HepG2 (cell line): Measurements from ENCODE around the gene ART4. TPM values are rescaled to one million over a fixed set of nuclear protein-coding genes. Genes with fewer than 3 reads are reported as not detected.

Experiments used
- ATAC-seq: fragments of 200-7000 bp; cut with Tn5 transposase; 3 replicates; pipeline ENCODE4 v1.9.1; 2020; ENCODE audit warnings: mild to moderate bottlenecking, moderate library complexity
- BruUV-seq: library from RNA; stranded (reverse); fragments of 400-500 nt; replicated peaks from 2 replicates; lab custom pipeline; 2021; lab: Mats Ljungman, UMichigan
- CTCF ChIA-PET: fragments of 300-600 bp; formaldehyde crosslinking; extraction: SDS; loops from one replicate; lab custom pipeline; 2021; ENCODE audit warnings: low total read pairs, inconsistent platforms, low intra/inter-chr PET ratio; lab: Yijun Ruan, JAX
- POLR2A ChIA-PET: fragments of 350-600 bp; sonication (Branson Sonifier 250); formaldehyde crosslinking; loops from one replicate; lab custom pipeline; 2020; ENCODE audit warnings: antibody characterized with exemption, inconsistent platforms; lab: Yijun Ruan, JAX
- DNase-seq: peaks from one replicate; pipeline ENCODE4 v3.0.0-alpha.2; 2015; ENCODE audit warnings: low spot score
- FAIRE-seq: peaks from 3 replicates; lab custom pipeline; 2011; peaks lifted over from hg19 to GRCh38; lab: Jason Lieb, UNC
- H2AFZ ChIP-seq: one replicate; pipeline ENCODE4 v1.6.1; 2011; ENCODE audit warnings: low read length, inconsistent platforms
- H3K27ac ChIP-seq: fragments of 300-600 bp; 3 replicates; pipeline ENCODE4 v1.8.0; 2011; ENCODE audit warnings: mixed run types, mild to moderate bottlenecking, mixed read lengths, low read length, inconsistent platforms; ENCODE audit not compliant: insufficient read depth; ENCODE audit errors: extremely low read length
- H3K27me3 ChIP-seq, 2 experiments: fragments of 200-600 bp in 1 of 2; 2 replicates in 1 of 2; 3 replicates in 1 of 2; pipeline versions ENCODE4 v1.6.0 to v1.8.0; 2011; ENCODE audit warnings: low read length in 2 of 2, mild to moderate bottlenecking in 2 of 2, moderate library complexity in 2 of 2, inconsistent platforms in 1 of 2; ENCODE audit not compliant: insufficient read depth in 2 of 2, control insufficient read depth in 1 of 2
- H3K36me3 ChIP-seq, 2 experiments: fragments of 200-600 bp in 1 of 2; replicated peaks in 1 of 2; 2 replicates in 1 of 2; 3 replicates in 1 of 2; pipeline versions ENCODE4 v1.5.1 to v1.8.0; 2011; ENCODE audit warnings: low read length in 2 of 2, inconsistent platforms in 1 of 2; ENCODE audit not compliant: insufficient read depth in 2 of 2, control insufficient read depth in 1 of 2
- H3K4me1 ChIP-seq: 2 replicates; pipeline ENCODE4 v1.5.1; 2012; ENCODE audit warnings: low read length, inconsistent platforms; ENCODE audit not compliant: insufficient read depth
- H3K4me2 ChIP-seq: 2 replicates; pipeline ENCODE4 v1.6.0; 2011; ENCODE audit warnings: low read depth, low read length, inconsistent platforms
- H3K4me3 ChIP-seq, 3 experiments: fragments of 200-600 bp in 1 of 3; sonication (generic), shearing (Covaris generic) in 1 of 3; replicated peaks in 1 of 3; 2 replicates each; pipeline ENCODE4 v1.5.1; 2011 to 2016; ENCODE audit warnings: low read length in 3 of 3, inconsistent platforms in 2 of 3, low read depth in 2 of 3, mild to moderate bottlenecking in 2 of 3, control low read depth in 1 of 3, mixed read lengths in 1 of 3; ENCODE audit not compliant: insufficient read depth in 1 of 3
- H3K79me2 ChIP-seq: one replicate; pipeline ENCODE4 v1.6.1; 2011; ENCODE audit warnings: low read length, inconsistent platforms; ENCODE audit not compliant: insufficient read depth
- H3K9ac ChIP-seq: 2 replicates; pipeline ENCODE4 v1.6.0; 2011; ENCODE audit warnings: mild to moderate bottlenecking, low read depth, low read length, inconsistent platforms; ENCODE audit not compliant: insufficient read depth
- H3K9me3 ChIP-seq: 2 replicates; pipeline ENCODE4 v1.5.1; 2012; ENCODE audit warnings: mild to moderate bottlenecking, low read length
- H4K20me1 ChIP-seq: 2 replicates; pipeline ENCODE4 v1.6.0; 2011; ENCODE audit warnings: inconsistent platforms, mild to moderate bottlenecking, low read length, moderate library complexity; ENCODE audit not compliant: insufficient read depth
- ZBTB40 ChIP-seq, 2 experiments: fragments of 450-650 bp in 1 of 2; sonication (generic) in 1 of 2; formaldehyde crosslinking in 1 of 2; IDR thresholded peaks; 2 replicates each; pipeline versions ENCODE4 v1.6.1 to v1.8.0; 2016 to 2022; ENCODE audit warnings: antibody characterized with exemption in 1 of 2, mild to moderate bottlenecking in 1 of 2, missing genetic modification reagents in 1 of 2
- ZNF468 ChIP-seq: sonication (generic); formaldehyde crosslinking; IDR thresholded peaks from 2 replicates; pipeline ENCODE4 v1.8.0; 2022; ENCODE audit warnings: mild to moderate bottlenecking, moderate library complexity, missing genetic modification reagents
- ZNF609 ChIP-seq: sonication (generic); formaldehyde crosslinking; IDR thresholded peaks from 2 replicates; pipeline ENCODE4 v1.4.0; 2020; ENCODE audit warnings: mild to moderate bottlenecking, missing genetic modification reagents, borderline replicate concordance
- ZNF713 ChIP-seq: sonication (generic); formaldehyde crosslinking; IDR thresholded peaks from 2 replicates; pipeline ENCODE4 v1.4.0; 2020; ENCODE audit warnings: mild to moderate bottlenecking, missing genetic modification reagents
- ZSCAN25 ChIP-seq: sonication (generic); formaldehyde crosslinking; IDR thresholded peaks from 2 replicates; pipeline ENCODE4 v1.8.0; 2022; ENCODE audit warnings: mild to moderate bottlenecking, missing genetic modification reagents
- WGBS: methylation state at CpG from one replicate; pipeline ENCODE4 v1.1.6; 2017; ENCODE audit warnings: low lambda C conversion rate; 5-methylcytosine and 5-hydroxymethylcytosine counted together
- in situ Hi-C: cut with HindIII; loops from 2 replicates; pipeline ENCODE4 v1.10.0; 2017; ENCODE audit warnings: low pct_unique_long_range_greater_than_20kb; ENCODE audit not compliant: extremely low pct_ligation_motif_present
- intact Hi-C: fragments of 100-400 bp; cut with micrococcal nuclease; formaldehyde crosslinking; loops from one replicate; pipeline ENCODE4 v1.10.0; 2022; ENCODE audit not compliant: unreplicated experiment
- polyA plus RNA-seq, 8 experiments: library from polyadenylated mRNA; depleted of rRNA in 3 of 8; stranded (reverse) in 7 of 8; unstranded in 1 of 8; fragments of >200 nt; fragmentation: Illumina TruSeq in 4 of 8; extraction: Trizol in 4 of 8; gene quantifications; 2 replicates each; pipeline versions ENCODE4 v1.2.1 to v1.2.3, GENCODE V29; 2011 to 2016; ENCODE audit warnings: low read depth in 4 of 8, missing spikeins in 1 of 8, mixed read lengths in 1 of 8; ENCODE audit not compliant: insufficient read depth in 1 of 8
- total RNA-seq, 5 experiments: library from RNA; depleted of rRNA; stranded (reverse); fragments of >200 nt; fragmentation: Illumina TruSeq; extraction: Trizol; gene quantifications; 2 replicates each; pipeline ENCODE4 v1.2.3, GENCODE V29; 2016; ENCODE audit warnings: low read depth in 1 of 5

The ART4 gene
- total and polyA plus RNA-seq, 2 of the 13 experiments (the other 11 are each of a cell fraction or from before 2014, with no cell fraction given): 17.6 to 20.3 TPM

- in situ Hi-C loops (no loop called here), intact Hi-C loops (no loop called here)
- 49% methylated on average over 10 of the region's 10 CpGs for WGBS
- POLR2A ChIA-PET: no interaction called here
- no peaks in the 10 kb centered on the region for H3K9me3 ChIP-seq
- no peaks in the 10 kb centered on the region for H3K4me1 ChIP-seq
- BruUV-seq: no TSS peak
- TF ChIP-seq ZNF468: no peak
- TF ChIP-seq ZNF609 (CRISPR knock-in tag): no peak
- TF ChIP-seq ZNF713 (CRISPR knock-in tag): no peak
- no peak for TF ChIP-seq ZSCAN25
- TF ChIP-seq ZBTB40 (IDR thresholded peaks at IDR 0.05): no peak
- no peak for TF ChIP-seq ZBTB40 (CRISPR knock-in tag; IDR thresholded peaks at IDR 0.05)
- no peak overlapping the region for H3K4me2 ChIP-seq
- H3K4me3 ChIP-seq: no peak overlapping the region
- H3K9ac ChIP-seq: no peak overlapping the region
- no peaks in the 10 kb centered on the region for H4K20me1 ChIP-seq
- H3K79me2 ChIP-seq: no peaks in the 10 kb centered on the region
- no peaks in the 10 kb centered on the region for H3K27me3 ChIP-seq
- CTCF ChIA-PET: no interaction called here
- H2AFZ ChIP-seq: no peak overlapping the region
- FAIRE-seq (no peak), ATAC-seq (no peak), DNase-seq (no peak)
- no peaks in the 10 kb centered on the region for H3K36me3 ChIP-seq
- no peak overlapping the region for H3K27ac ChIP-seq
Measured at GRCh38 chr12:14883686-14884085, 40.4 kb upstream of the ART4 start.
